ENCODE data around the gene CDCP1. TPM values are rescaled to one million over a fixed set of nuclear protein-coding genes. Genes with fewer than 3 reads are reported as not detected.

CDCP1 gene
- total and polyA plus RNA-seq, 5 experiments from 2014 or later: 0.07 TPM; not detected in 4

DNA sequence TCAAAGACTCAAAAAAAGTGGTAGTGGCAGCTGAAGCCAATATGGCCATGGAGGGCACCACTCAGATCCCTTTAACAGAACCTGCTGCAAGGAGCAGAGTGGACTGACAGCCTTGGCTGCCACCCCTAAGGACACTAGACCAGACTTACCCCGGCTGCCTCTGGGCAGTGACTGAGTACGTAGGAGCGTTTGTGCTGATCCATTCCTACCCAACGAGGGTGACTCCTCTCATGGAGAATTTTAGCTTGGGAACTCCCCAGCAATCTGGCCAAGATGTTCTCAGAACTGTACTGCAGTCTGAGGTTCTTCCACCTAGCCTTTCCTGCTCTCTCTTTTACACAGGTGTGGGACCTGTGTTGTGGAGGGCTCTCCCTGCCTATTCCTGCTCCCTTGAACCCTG, 97.9 kb downstream of the CDCP1 start:
- DNase-seq: no peak
- H3K27me3 Mint-ChIP-seq: peaks cover 21 to 63% (median 24%) of the 10 kb centered on the region in 5 donors
- no peaks in the 10 kb centered on the region for H3K4me1 Mint-ChIP-seq
- no peak for ATAC-seq
- H3K9me3 Mint-ChIP-seq: no peaks in the 10 kb centered on the region
- no peak overlapping the region for H3K4me3 Mint-ChIP-seq
- H3K36me3 Mint-ChIP-seq: no peaks in the 10 kb centered on the region
- POLR2A ChIA-PET: no interaction called here
- H3K27ac Mint-ChIP-seq: no peak overlapping the region

DNA sequence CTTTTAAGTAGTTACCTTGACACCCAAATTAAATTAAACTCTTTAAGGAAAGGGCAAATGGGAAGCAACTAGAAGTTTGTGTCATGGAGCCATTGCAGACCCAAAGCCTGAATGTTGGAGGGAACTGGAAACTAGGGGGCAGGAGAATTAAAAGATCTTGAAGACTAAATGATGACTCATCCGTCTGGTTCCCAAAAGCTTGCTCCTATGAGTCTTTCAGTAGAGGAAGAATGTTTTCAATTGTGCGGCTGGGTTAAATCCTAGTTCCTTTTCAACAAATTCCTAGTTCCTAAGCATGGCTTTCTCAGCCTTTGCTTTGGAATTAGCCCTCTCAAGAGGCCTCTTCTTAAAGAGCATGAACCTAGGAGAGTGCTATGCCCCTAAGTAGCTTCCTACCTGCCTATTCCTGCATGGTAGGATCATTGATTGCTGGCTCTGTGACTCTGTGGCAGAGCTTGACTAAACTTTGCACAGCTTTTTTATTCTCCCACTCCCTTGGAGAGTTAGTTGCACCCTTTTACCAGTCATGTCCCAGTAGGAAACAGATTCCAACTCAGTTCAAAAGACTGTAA, 102.4 kb downstream of the CDCP1 start:
- no peak for ATAC-seq
- no peak for DNase-seq
- no peaks in the 10 kb centered on the region for H3K9me3 Mint-ChIP-seq
- H3K27ac Mint-ChIP-seq: no peak overlapping the region
- no peak overlapping the region for H3K4me3 Mint-ChIP-seq
- peaks cover 9 to 40% (median 18%) of the 10 kb centered on the region in 5 donors for H3K27me3 Mint-ChIP-seq
- POLR2A ChIA-PET: no interaction called here
- peaks cover 0 to 20% (median 3%) of the 10 kb centered on the region in 4 donors for H3K4me1 Mint-ChIP-seq
- H3K36me3 Mint-ChIP-seq: no peaks in the 10 kb centered on the region

DNA sequence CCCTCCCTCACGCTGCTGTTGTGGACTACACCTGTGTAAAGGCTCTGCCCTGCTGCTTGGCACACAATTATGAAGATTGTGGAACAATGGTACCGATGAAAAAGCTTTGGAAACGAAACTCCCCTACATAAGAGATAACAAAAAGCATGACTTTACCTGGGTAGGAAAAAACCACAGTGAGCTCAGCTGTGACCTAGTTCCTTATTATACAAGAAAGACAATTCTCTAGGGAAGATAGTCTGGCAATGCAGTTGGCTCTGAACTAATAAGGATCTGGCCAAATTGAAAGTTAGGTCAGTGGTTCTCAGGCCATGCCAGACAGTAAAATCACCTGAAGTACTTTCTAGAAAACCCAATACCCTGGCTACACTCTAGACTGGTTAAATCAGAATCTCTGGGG, 104.0 kb downstream of the CDCP1 start:
- POLR2A ChIA-PET: interaction anchor here (0.6 to 1.0 kb wide), 2 partner anchors 9 to 167 kb away, joined by 3 read pairs; no protein-coding TSS in a partner anchor
- H3K27ac Mint-ChIP-seq: peak overlapping the region in 1 of 10 donors; percentile 15
- H3K36me3 Mint-ChIP-seq: no peaks in the 10 kb centered on the region
- no peak for DNase-seq
- ATAC-seq: no peak
- H3K4me1 Mint-ChIP-seq: peaks cover 0 to 28% (median 5%) of the 10 kb centered on the region in 4 donors
- peaks cover 4 to 26% (median 14%) of the 10 kb centered on the region in 5 donors for H3K27me3 Mint-ChIP-seq
- no peaks in the 10 kb centered on the region for H3K9me3 Mint-ChIP-seq
- no peak overlapping the region for H3K4me3 Mint-ChIP-seq

DNA sequence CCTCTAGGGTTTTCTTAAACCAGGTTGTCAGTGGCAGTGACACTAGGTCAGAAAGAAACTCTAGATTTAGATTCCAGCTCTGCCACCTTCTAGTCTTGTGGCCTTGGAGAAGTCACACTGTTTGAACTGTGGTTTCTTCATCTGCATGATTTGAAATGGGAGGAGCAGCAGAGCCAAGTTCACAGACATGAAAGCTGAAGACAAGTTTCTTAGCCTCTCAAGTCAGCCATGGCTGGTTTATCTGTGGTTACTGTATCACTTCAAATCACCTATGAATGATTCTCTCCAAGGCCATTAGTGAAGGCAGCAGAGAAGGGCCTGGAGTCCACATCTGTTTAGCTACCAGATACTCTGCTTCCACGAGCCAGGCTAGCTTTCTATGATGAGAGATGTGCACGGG, 104.5 kb downstream of the CDCP1 start:
- no peak for ATAC-seq
- POLR2A ChIA-PET: interaction anchor here (0.6 kb wide), 1 partner anchor 168 kb away, joined by 3 read pairs; no protein-coding TSS in a partner anchor

DNA sequence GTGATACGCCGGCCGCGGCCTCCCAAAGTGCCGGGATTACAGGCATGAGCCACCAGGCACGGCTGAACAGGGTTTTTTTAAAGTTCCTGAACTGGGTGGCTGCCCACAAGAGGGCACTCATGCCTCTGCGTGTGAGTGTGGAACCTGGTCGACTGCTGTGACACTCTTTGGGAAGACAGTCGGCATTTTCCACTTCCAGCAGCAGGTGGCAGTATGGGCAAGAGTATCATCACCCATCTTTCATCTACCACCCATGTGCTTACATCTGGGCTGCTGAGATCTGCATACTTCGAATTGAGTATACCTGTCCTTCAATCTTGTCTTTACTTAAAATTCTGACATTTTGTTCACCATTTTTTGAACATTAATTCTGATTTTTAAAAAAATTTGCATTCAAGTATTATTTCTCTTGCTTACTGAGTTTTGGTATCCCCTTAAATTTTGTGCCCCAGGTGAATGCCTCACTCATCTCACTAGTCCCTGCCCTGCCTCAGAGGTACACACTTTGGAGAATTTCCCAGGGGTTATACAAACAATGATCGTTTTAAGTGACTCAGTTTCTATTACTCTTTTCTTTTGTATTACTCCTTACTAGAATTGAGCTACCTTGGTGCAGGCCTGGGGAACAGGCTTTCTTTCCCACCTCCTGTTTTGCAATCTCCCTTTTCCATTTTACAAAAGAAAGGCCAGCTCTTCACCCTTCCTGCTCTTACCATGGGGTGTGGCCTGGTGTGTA, 108.3 kb downstream of the CDCP1 start:
- Mint-ChIP-seq H3K27me3 (peaks cover 12 to 47% (median 33%) of the 10 kb centered on the region in 5 donors), H3K27ac (peak overlapping the region in 4 of 10 donors; percentile 13 to 64 (median 46)), H3K4me1 (peaks cover 20 to 58% (median 29%) of the 10 kb centered on the region in 4 donors), H3K36me3 (peaks cover 0 to 2% (median 0%) of the 10 kb centered on the region in 3 donors), H3K4me3 (peak overlapping the region in 9 of 10 donors; percentile 8 to 70 (median 60)), H3K9me3 (no peaks in the 10 kb centered on the region)
- ATAC-seq: peak; percentile 93
- DNase-seq: peak; percentile 68 to 95 (median 90)
- POLR2A ChIA-PET: interaction anchor here (0.7 to 2.2 kb wide), 3 partner anchors 31 to 173 kb away, joined by 4 to 7 read pairs (median 5); no protein-coding TSS in a partner anchor

More for the DNA sequence above, 104.5 kb downstream of the CDCP1 start:
- no peaks in the 10 kb centered on the region for H3K9me3 Mint-ChIP-seq
- H3K4me1 Mint-ChIP-seq: peaks cover 4 to 31% (median 6%) of the 10 kb centered on the region in 4 donors
- peaks cover 8 to 26% (median 11%) of the 10 kb centered on the region in 5 donors for H3K27me3 Mint-ChIP-seq
- no peak overlapping the region for H3K4me3 Mint-ChIP-seq
- H3K36me3 Mint-ChIP-seq: no peaks in the 10 kb centered on the region
- H3K27ac Mint-ChIP-seq: peak overlapping the region in 2 of 10 donors; percentile 15 to 24
- no peak for DNase-seq

DNA sequence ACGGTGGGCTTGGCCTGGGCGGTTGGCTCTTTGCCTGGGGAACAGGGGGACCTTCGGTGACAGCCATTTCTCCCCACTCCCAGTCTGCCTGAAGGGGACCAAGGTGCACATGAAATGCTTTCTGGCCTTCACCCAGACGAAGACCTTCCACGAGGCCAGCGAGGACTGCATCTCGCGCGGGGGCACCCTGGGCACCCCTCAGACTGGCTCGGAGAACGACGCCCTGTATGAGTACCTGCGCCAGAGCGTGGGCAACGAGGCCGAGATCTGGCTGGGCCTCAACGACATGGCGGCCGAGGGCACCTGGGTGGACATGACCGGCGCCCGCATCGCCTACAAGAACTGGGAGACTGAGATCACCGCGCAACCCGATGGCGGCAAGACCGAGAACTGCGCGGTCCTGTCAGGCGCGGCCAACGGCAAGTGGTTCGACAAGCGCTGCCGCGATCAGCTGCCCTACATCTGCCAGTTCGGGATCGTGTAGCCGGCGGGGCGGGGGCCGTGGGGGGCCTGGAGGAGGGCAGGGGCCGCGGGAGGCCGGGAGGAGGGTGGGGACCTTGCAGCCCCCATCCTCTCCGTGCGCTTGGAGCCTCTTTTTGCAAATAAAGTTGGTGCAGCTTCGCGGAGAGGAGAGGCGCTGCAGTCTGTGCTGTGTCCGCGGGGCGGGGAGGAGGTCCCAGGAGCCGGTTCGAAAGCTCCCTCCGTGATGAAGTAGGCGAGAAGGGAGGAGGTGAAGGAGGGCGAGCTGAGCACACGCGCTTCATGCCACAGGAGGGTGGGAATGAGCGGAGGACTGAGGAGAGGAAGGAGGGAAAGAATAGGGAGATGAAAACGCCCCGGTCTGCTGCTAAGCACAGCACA, 110.5 kb downstream of the CDCP1 start:
- POLR2A ChIA-PET: interaction anchor here (0.7 to 1.4 kb wide), 3 partner anchors 38 to 463 kb away, joined by 3 to 4 read pairs (median 3); no protein-coding TSS in a partner anchor
- peak in 3 of 10 donors; percentile 15 to 24 (median 24) for DNase-seq
- H3K27me3 Mint-ChIP-seq: peaks cover 15 to 61% (median 48%) of the 10 kb centered on the region in 5 donors

DNA sequence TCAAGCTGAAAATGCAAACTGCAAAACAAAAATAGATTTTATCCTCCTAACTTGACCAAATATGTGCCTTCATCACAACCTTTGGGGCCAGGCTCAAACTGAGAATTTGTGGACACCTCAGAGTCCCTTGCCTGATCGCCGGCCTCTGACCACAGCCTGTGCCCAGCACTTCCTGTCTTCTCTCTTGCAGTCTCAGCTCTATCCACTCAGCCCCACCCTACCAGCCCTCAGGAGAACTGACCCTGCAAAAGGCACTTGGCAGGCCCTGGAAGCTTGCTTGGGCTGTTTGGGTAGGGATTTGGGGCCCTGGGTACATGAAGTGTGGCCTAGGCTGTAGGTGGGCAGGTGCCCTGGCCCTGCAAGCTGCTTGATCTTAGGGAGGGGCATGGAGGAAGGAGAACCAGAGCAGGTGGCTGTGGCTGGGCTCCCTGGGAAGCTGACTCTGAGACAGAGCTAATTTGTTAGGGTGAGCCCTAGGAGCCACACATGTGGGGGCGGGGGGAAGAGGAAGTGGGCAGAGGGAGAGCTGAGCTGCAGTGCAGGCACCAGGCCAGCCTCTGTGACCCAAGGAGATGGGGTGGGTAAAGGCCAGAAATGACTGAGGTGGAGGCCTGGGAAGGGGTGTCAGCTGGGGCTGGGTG, 111.4 kb downstream of the CDCP1 start:
- peak overlapping the region in 9 of 10 donors; percentile 13 to 81 (median 66) for H3K4me3 Mint-ChIP-seq
- POLR2A ChIA-PET: interaction anchor here (0.7 kb wide), 2 partner anchors 35 to 274 kb away, joined by 4 read pairs; no protein-coding TSS in a partner anchor
- peak overlapping the region in 3 of 10 donors; percentile 22 to 54 (median 25) for H3K27ac Mint-ChIP-seq
- peaks cover 0 to 2% (median 0%) of the 10 kb centered on the region in 3 donors for H3K36me3 Mint-ChIP-seq
- peaks cover 13 to 61% (median 49%) of the 10 kb centered on the region in 5 donors for H3K27me3 Mint-ChIP-seq
- H3K9me3 Mint-ChIP-seq: no peaks in the 10 kb centered on the region
- no peak for ATAC-seq
- peak in 2 of 10 donors; percentile 17 to 27 for DNase-seq
- H3K4me1 Mint-ChIP-seq: peaks cover 18 to 37% (median 27%) of the 10 kb centered on the region in 4 donors

More for the DNA sequence above, 110.5 kb downstream of the CDCP1 start:
- H3K9me3 Mint-ChIP-seq: no peaks in the 10 kb centered on the region
- no peak for ATAC-seq
- H3K36me3 Mint-ChIP-seq: peaks cover 0 to 2% (median 0%) of the 10 kb centered on the region in 3 donors
- peaks cover 20 to 40% (median 28%) of the 10 kb centered on the region in 4 donors for H3K4me1 Mint-ChIP-seq
- peak overlapping the region in 2 of 10 donors; percentile 20 to 74 for H3K27ac Mint-ChIP-seq
- peak overlapping the region; percentile 65 to 91 (median 82) for H3K4me3 Mint-ChIP-seq

DNA sequence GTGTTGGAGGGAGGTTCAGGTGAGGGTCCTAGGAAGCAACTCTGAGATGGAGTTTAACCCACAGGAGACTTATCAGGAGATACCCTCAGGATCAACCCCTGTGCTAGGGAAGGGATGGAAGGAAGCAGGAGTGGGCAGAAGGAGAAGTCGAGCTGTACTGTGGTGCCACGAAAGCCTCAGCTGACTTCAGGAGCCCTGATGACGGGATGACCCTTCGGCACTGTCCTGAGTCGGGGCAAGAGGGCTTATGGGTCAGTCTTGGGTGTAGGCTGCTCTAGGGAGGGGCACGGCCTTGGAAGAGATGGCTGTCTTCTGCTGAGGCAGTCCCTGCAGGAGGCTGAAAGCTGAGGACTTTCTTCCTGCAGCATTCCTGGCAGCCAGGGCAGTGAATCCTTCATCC, 112.4 kb downstream of the CDCP1 start:
- Mint-ChIP-seq H3K27me3 (peaks cover 13 to 61% (median 52%) of the 10 kb centered on the region in 5 donors), H3K36me3 (peaks cover 0 to 2% (median 0%) of the 10 kb centered on the region in 3 donors), H3K4me3 (peak overlapping the region in 2 of 10 donors; percentile 8 to 45), H3K27ac (peak overlapping the region in 1 of 10 donors; percentile 11), H3K9me3 (no peaks in the 10 kb centered on the region), H3K4me1 (peaks cover 18 to 37% (median 27%) of the 10 kb centered on the region in 4 donors)
- ATAC-seq: no peak
- POLR2A ChIA-PET: no interaction called here
- no peak for DNase-seq

Other genes with a start within 250 kb of the CDCP1 start
- gene ZDHHC3, start 170.2 kb downstream of the CDCP1 start, total RNA-seq: 10 to 100 TPM; 46.6 to 48.4 TPM
- 10 to 100 TPM; 28.0 to 35.7 (median 33.0) TPM for gene ZDHHC3, start 170.2 kb downstream of the CDCP1 start, polyA plus RNA-seq
- gene EXOSC7, start 170.1 kb downstream of the CDCP1 start, total RNA-seq: 10 to 100 TPM; 46.7 to 55.4 TPM
- 10 to 100 TPM; 46.0 to 55.5 (median 49.1) TPM for gene EXOSC7, start 170.1 kb downstream of the CDCP1 start, polyA plus RNA-seq
- gene CLEC3B, start 120.1 kb downstream of the CDCP1 start, total RNA-seq: 1 to 10 TPM; 1.2 to 1.4 TPM
- gene CLEC3B, start 120.1 kb downstream of the CDCP1 start, polyA plus RNA-seq: not detected
- gene TMEM158, start 79.9 kb upstream of the CDCP1 start, total RNA-seq: under 1 TPM in 1 of 2 experiments, not detected in 1; 0.22 TPM
- gene TMEM158, start 79.9 kb upstream of the CDCP1 start, polyA plus RNA-seq: not detected
- gene LARS2, start 242.2 kb upstream of the CDCP1 start, total RNA-seq: 10 to 100 TPM; 17.6 to 24.1 TPM
- gene LARS2, start 242.2 kb upstream of the CDCP1 start, polyA plus RNA-seq: 10 to 100 TPM in 1 of 3 donors, 1 to 10 TPM in 2; 5.1 to 11.1 (median 8.7) TPM

Data from naive thymus-derived CD8-positive, alpha-beta T cell (primary cell).